H1 (cell line): ENCODE measurements around the gene MSANTD2. TPM values are rescaled to one million over a fixed set of nuclear protein-coding genes. Genes with fewer than 3 reads are reported as not detected.
A peak's percentile ranks its signal among the peaks of the same experiment; 100 is the strongest.

Source experiments
- ASH2L ChIP-seq: fragments of 200-600, 300-600 bp; sonication (generic); IDR thresholded peaks from one replicate; pipeline ENCODE4 v1.7.1; 2017; ENCODE audit warnings: low read length
- CBX5 ChIP-seq: fragments of 300-800, 300-1000 bp; sonication (generic); IDR thresholded peaks from 2 replicates; pipeline ENCODE4 v1.7.1; 2016; ENCODE audit warnings: antibody characterized with exemption, low read length, low read depth
- EGR1 ChIP-seq: IDR thresholded peaks from 2 replicates; pipeline ENCODE4 v1.6.1; 2011; ENCODE audit warnings: low read depth, low read length, borderline replicate concordance
- GABPA ChIP-seq: IDR thresholded peaks from 2 replicates; pipeline ENCODE4 v1.6.1; 2011; ENCODE audit warnings: mild to moderate bottlenecking, low read length, moderate library complexity, borderline replicate concordance; ENCODE audit not compliant: insufficient read depth
- GTF2F1 ChIP-seq: IDR thresholded peaks from 2 replicates; pipeline ENCODE4 v1.6.1; 2012; ENCODE audit warnings: low read depth, low read length, improper control_type of control experiment, borderline replicate concordance
- MAX ChIP-seq: IDR thresholded peaks from 2 replicates; pipeline ENCODE4 v1.6.1; 2012; ENCODE audit warnings: inconsistent platforms
- POLR2AphosphoS5 ChIP-seq: IDR thresholded peaks from 2 replicates; pipeline ENCODE4 v1.6.1; 2011; ENCODE audit warnings: low read depth, low read length
- POU5F1 ChIP-seq: IDR thresholded peaks from 2 replicates; pipeline ENCODE4 v1.6.1; 2011; ENCODE audit warnings: low read depth, mild to moderate bottlenecking, low read length, moderate library complexity
- RAD21 ChIP-seq, 2 experiments: IDR thresholded peaks in 1 of 2; conservative IDR thresholded peaks in 1 of 2; 2 replicates each; pipeline ENCODE4 v1.6.1; 2011; ENCODE audit warnings: low read depth in 2 of 2, low read length in 2 of 2, improper control_type of control experiment in 1 of 2, inconsistent platforms in 1 of 2, mild to moderate bottlenecking in 1 of 2, moderate library complexity in 1 of 2
- RBBP5 ChIP-seq: IDR thresholded peaks from 2 replicates; pipeline ENCODE4 v1.7.1; 2012; ENCODE audit warnings: low read depth, mild to moderate bottlenecking, inconsistent platforms, low read length, moderate library complexity, borderline replicate concordance
- SUZ12 ChIP-seq: fragments of 200-600 bp; sonication (generic); IDR thresholded peaks from 2 replicates; pipeline ENCODE4 v1.6.1; 2012; ENCODE audit warnings: mild to moderate bottlenecking, inconsistent platforms, low read length, moderate library complexity, mixed read lengths
- TAF1 ChIP-seq: IDR thresholded peaks from 2 replicates; pipeline ENCODE4 v1.6.1; 2011; ENCODE audit warnings: mild to moderate bottlenecking, low read depth, low read length
- TCF12 ChIP-seq: IDR thresholded peaks from 2 replicates; pipeline ENCODE4 v1.6.1; 2011; ENCODE audit warnings: low read depth, mild to moderate bottlenecking, low read length
- ZNF274 ChIP-seq: IDR thresholded peaks from 2 replicates; pipeline ENCODE4 v1.7.0; 2012; ENCODE audit warnings: low read length, borderline replicate concordance; ENCODE audit errors: extremely low read depth
- polyA plus RNA-seq, 7 experiments: library from polyadenylated mRNA; depleted of rRNA in 3 of 7; stranded (reverse) in 5 of 7; unstranded in 2 of 7; fragments of >200 nt in 5 of 7; fragments of 200-250 nt in 2 of 7; gene quantifications; 1 replicate in 5 of 7; 2 replicates in 1 of 7; 4 replicates in 1 of 7; pipeline versions ENCODE4 v1.2.1 to v1.2.3, GENCODE V29; 2011 to 2013; ENCODE audit warnings: missing spikeins in 2 of 7, mixed read lengths in 2 of 7
- total RNA-seq: library from RNA; stranded (reverse); fragmentation: NEBNext Ultra II Directional; extraction: Animal tissue kit (Norgen Biotek cat#: 25700); gene quantifications from 2 replicates; pipeline ENCODE4 v1.2.1, GENCODE V29; 2021
- TF ChIP-seq, protein P1 (sequence below), 3 experiments: IDR thresholded peaks; 1 replicate in 2 of 3; 2 replicates in 1 of 3; pipeline versions ENCODE4 v1.5.1 to v1.6.1; 2011; ENCODE audit warnings: low read length in 3 of 3, mild to moderate bottlenecking in 3 of 3, inconsistent platforms in 2 of 3, low read depth in 1 of 3, moderate library complexity in 1 of 3; ENCODE audit not compliant: insufficient read depth in 1 of 3; ENCODE audit errors: control extremely low read depth in 1 of 3
- TF ChIP-seq, protein P2 (sequence below): IDR thresholded peaks from 2 replicates; pipeline ENCODE4 v1.6.1; 2012; ENCODE audit warnings: inconsistent platforms

MSANTD2 gene
- total and polyA plus RNA-seq, 2 of the 8 experiments (the other 6 are each of a cell fraction or from before 2014, with no cell fraction given), result 8.2 to 15.9 TPM

GRCh38 chr11:124800226-124800929 is at the start of gene MSANTD2 (continued):
- TF ChIP-seq, protein P1, sequence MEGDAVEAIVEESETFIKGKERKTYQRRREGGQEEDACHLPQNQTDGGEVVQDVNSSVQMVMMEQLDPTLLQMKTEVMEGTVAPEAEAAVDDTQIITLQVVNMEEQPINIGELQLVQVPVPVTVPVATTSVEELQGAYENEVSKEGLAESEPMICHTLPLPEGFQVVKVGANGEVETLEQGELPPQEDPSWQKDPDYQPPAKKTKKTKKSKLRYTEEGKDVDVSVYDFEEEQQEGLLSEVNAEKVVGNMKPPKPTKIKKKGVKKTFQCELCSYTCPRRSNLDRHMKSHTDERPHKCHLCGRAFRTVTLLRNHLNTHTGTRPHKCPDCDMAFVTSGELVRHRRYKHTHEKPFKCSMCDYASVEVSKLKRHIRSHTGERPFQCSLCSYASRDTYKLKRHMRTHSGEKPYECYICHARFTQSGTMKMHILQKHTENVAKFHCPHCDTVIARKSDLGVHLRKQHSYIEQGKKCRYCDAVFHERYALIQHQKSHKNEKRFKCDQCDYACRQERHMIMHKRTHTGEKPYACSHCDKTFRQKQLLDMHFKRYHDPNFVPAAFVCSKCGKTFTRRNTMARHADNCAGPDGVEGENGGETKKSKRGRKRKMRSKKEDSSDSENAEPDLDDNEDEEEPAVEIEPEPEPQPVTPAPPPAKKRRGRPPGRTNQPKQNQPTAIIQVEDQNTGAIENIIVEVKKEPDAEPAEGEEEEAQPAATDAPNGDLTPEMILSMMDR (IDR thresholded peaks at IDR 0.05; ENCODE audit: control extremely low read depth in 1 of 3, insufficient read depth in 1 of 3, low read depth in 1 of 3, low read length in 3 of 3), result no peak
- TF ChIP-seq EGR1, result no peak
- peak; percentile 85; the same call in 1 of the 2 replicates for TF ChIP-seq GABPA
- TF ChIP-seq TCF12, result no peak
- TF ChIP-seq, protein P2, sequence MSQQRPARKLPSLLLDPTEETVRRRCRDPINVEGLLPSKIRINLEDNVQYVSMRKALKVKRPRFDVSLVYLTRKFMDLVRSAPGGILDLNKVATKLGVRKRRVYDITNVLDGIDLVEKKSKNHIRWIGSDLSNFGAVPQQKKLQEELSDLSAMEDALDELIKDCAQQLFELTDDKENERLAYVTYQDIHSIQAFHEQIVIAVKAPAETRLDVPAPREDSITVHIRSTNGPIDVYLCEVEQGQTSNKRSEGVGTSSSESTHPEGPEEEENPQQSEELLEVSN, result no peak; the same call in 1 of the 2 replicates
- TF ChIP-seq POU5F1, result no peak
- peak; percentile 42 for TF ChIP-seq MAX
- no peak for TF ChIP-seq ZNF274
- no peak for TF ChIP-seq SUZ12
- no peak for TF ChIP-seq CBX5
- no peak for TF ChIP-seq RAD21 (IDR thresholded peaks at IDR 0.05 in 1 of 2, conservative IDR thresholded peaks at IDR 0.05 in 1 of 2; ENCODE audit: low read depth in 2 of 2, low read length in 2 of 2)
- peak; percentile 94 for TF ChIP-seq ASH2L
- peak; percentile 95 for TF ChIP-seq RBBP5
- TF ChIP-seq TAF1, result peak; percentile 94
- peak; percentile 81; the same call in 1 of the 2 replicates for TF ChIP-seq POLR2AphosphoS5
- no peak for TF ChIP-seq GTF2F1
